Subcutaneous abdominal adipose tissue (tissue), 5 donors: ENCODE results near the gene CD101.

Experiments
- H3K27ac ChIP-seq: one replicate; pipeline ENCODE4 v1.7.0; 2013; ENCODE audit warnings: low read depth, mild to moderate bottlenecking, inconsistent platforms, low read length, moderate library complexity
- H3K27me3 ChIP-seq, 5 donors: one replicate each; pipeline ENCODE4 v1.7.0; 2013; ENCODE audit warnings: low read length in 5 of 5, inconsistent platforms in 1 of 5; ENCODE audit not compliant: control insufficient read depth in 5 of 5, insufficient read depth in 4 of 5
- H3K36me3 ChIP-seq, 5 donors: one replicate each; pipeline ENCODE4 v1.7.0; 2013; ENCODE audit warnings: low read length in 5 of 5; ENCODE audit not compliant: control insufficient read depth in 5 of 5, insufficient read depth in 5 of 5
- H3K4me1 ChIP-seq, 5 donors: one replicate each; pipeline ENCODE4 v1.7.0; 2013; ENCODE audit warnings: low read length in 5 of 5, mild to moderate bottlenecking in 3 of 5, moderate library complexity in 1 of 5; ENCODE audit not compliant: control insufficient read depth in 5 of 5, insufficient read depth in 5 of 5
- H3K4me3 ChIP-seq, 5 donors: one replicate each; pipeline ENCODE4 v1.7.0; 2013; ENCODE audit warnings: low read length in 5 of 5, low read depth in 1 of 5
- H3K9ac ChIP-seq, 5 donors: one replicate each; pipeline ENCODE4 v1.7.0; 2013; ENCODE audit warnings: low read length in 5 of 5, mild to moderate bottlenecking in 4 of 5, moderate library complexity in 3 of 5
- H3K9me3 ChIP-seq, 5 donors: one replicate each; pipeline ENCODE4 v1.7.0; 2013; ENCODE audit warnings: low read length in 5 of 5; ENCODE audit not compliant: control insufficient read depth in 5 of 5
- donor health status: healthy.
- donor health status: healthy.
- donor health status: healthy.
- donor health status: healthy.
- donor health status: healthy.

Gene CD101

GRCh38 chr1:117044217-117044616 lies 42.7 kb downstream of the CD101 start:
- Histone ChIP-seq H3K27ac (no peak overlapping the region), H3K4me1 (peaks cover 0 to 9% (median 0%) of the 10 kb centered on the region in 5 donors), H3K27me3 (peaks cover 0 to under 1% (median 0%) of the 10 kb centered on the region in 5 donors), H3K36me3 (no peaks in the 10 kb centered on the region), H3K9ac (no peak overlapping the region), H3K9me3 (peaks cover 0 to 5% (median 0%) of the 10 kb centered on the region in 5 donors), H3K4me3 (no peak overlapping the region)

GRCh38 chr1:117045644-117046043 lies 44.1 kb downstream of the CD101 start:
- H3K27me3 ChIP-seq = no peaks in the 10 kb centered on the region

GRCh38 chr1:117046781-117047180 lies 45.2 kb downstream of the CD101 start:
- H3K9me3 ChIP-seq = peaks cover 0 to 5% (median 0%) of the 10 kb centered on the region in 5 donors
- peaks cover 0 to 18% (median 3%) of the 10 kb centered on the region in 5 donors for H3K4me1 ChIP-seq
- no peaks in the 10 kb centered on the region for H3K27me3 ChIP-seq
- H3K4me3 ChIP-seq = no peak overlapping the region
- no peak overlapping the region for H3K9ac ChIP-seq
- H3K36me3 ChIP-seq = no peaks in the 10 kb centered on the region
- no peak overlapping the region for H3K27ac ChIP-seq

More at GRCh38 chr1:117045644-117046043, 44.1 kb downstream of the CD101 start:
- Histone ChIP-seq H3K9me3 (peaks cover 0 to 5% (median 0%) of the 10 kb centered on the region in 5 donors), H3K4me3 (no peak overlapping the region), H3K36me3 (no peaks in the 10 kb centered on the region), H3K27ac (no peak overlapping the region), H3K9ac (no peak overlapping the region), H3K4me1 (peaks cover 0 to 12% (median 0%) of the 10 kb centered on the region in 5 donors)

GRCh38 chr1:117047271-117047670 lies 45.7 kb downstream of the CD101 start:
- Histone ChIP-seq H3K27me3 (no peaks in the 10 kb centered on the region), H3K27ac (no peak overlapping the region), H3K36me3 (no peaks in the 10 kb centered on the region), H3K9me3 (peaks cover 0 to 5% (median 0%) of the 10 kb centered on the region in 5 donors), H3K4me1 (peaks cover 0 to 18% (median 3%) of the 10 kb centered on the region in 5 donors), H3K9ac (no peak overlapping the region), H3K4me3 (no peak overlapping the region)

GRCh38 chr1:117049857-117050256 lies 48.3 kb downstream of the CD101 start:
- Histone ChIP-seq H3K27me3 (no peaks in the 10 kb centered on the region), H3K4me3 (no peak overlapping the region), H3K9ac (no peak overlapping the region), H3K27ac (no peak overlapping the region), H3K9me3 (no peaks in the 10 kb centered on the region), H3K36me3 (no peaks in the 10 kb centered on the region), H3K4me1 (peaks cover 0 to 18% (median 3%) of the 10 kb centered on the region in 5 donors)

- Histone ChIP-seq H3K27me3 (no peaks in the 10 kb centered on the region), H3K4me1 (peaks cover 0 to 18% (median 3%) of the 10 kb centered on the region in 5 donors), H3K9me3 (no peaks in the 10 kb centered on the region), H3K36me3 (no peaks in the 10 kb centered on the region), H3K27ac (no peak overlapping the region), H3K4me3 (peak overlapping the region in 4 of 5 donors; percentile 17 to 41 (median 26)), H3K9ac (peak overlapping the region in 2 of 5 donors; percentile 4 to 49)
Measured at GRCh38 chr1:117051224-117052064, 49.9 kb downstream of the CD101 start.

GRCh38 chr1:117054068-117054467 lies 52.5 kb downstream of the CD101 start:
- Histone ChIP-seq H3K27me3 (no peaks in the 10 kb centered on the region), H3K9ac (no peak overlapping the region), H3K4me3 (no peak overlapping the region), H3K27ac (no peak overlapping the region), H3K4me1 (peaks cover 0 to 10% (median 3%) of the 10 kb centered on the region in 5 donors), H3K36me3 (no peaks in the 10 kb centered on the region), H3K9me3 (no peaks in the 10 kb centered on the region)

GRCh38 chr1:117058810-117059209 lies 57.2 kb downstream of the CD101 start:
- H3K4me3 ChIP-seq = no peak overlapping the region
- H3K27ac ChIP-seq = no peak overlapping the region
- H3K9me3 ChIP-seq = no peaks in the 10 kb centered on the region
- H3K27me3 ChIP-seq = no peaks in the 10 kb centered on the region
- H3K36me3 ChIP-seq = peaks cover 0 to 5% (median 0%) of the 10 kb centered on the region in 5 donors
- H3K4me1 ChIP-seq = peaks cover 3 to 19% (median 13%) of the 10 kb centered on the region in 5 donors
- H3K9ac ChIP-seq = peak overlapping the region in 1 of 5 donors; percentile 4

GRCh38 chr1:117059334-117059677 lies 57.7 kb downstream of the CD101 start:
- no peaks in the 10 kb centered on the region for H3K9me3 ChIP-seq
- no peak overlapping the region for H3K27ac ChIP-seq
- H3K4me3 ChIP-seq = peak overlapping the region; percentile 87 to 97 (median 92)
- no peaks in the 10 kb centered on the region for H3K27me3 ChIP-seq
- H3K9ac ChIP-seq = peak overlapping the region in 4 of 5 donors; percentile 51 to 65 (median 60)
- peaks cover 3 to 19% (median 13%) of the 10 kb centered on the region in 5 donors for H3K4me1 ChIP-seq
- peaks cover 0 to 5% (median 0%) of the 10 kb centered on the region in 5 donors for H3K36me3 ChIP-seq
